WTC11 (cell line): ENCODE results near the gene MID2.
"Not testable (repeated sequence)": the region's sequence is repeated elsewhere in the genome, so short reads cannot be mapped to it uniquely, and the experiment has no call there.

Experiments
- CBFB ChIP-seq: sonication (generic); formaldehyde crosslinking; IDR thresholded peaks from 2 replicates; pipeline ENCODE4 v1.8.1; 2022; ENCODE audit warnings: mild to moderate bottlenecking, low read depth, missing genetic modification reagents
- CREM ChIP-seq: sonication (generic); formaldehyde crosslinking; IDR thresholded peaks from 2 replicates; pipeline ENCODE4 v1.8.1; 2022; ENCODE audit warnings: mild to moderate bottlenecking, missing genetic modification reagents, moderate library complexity
- FOXP1 ChIP-seq: sonication (generic); formaldehyde crosslinking; IDR thresholded peaks from 2 replicates; pipeline ENCODE4 v1.8.0; 2022; ENCODE audit warnings: missing genetic modification reagents, mild to moderate bottlenecking, moderate library complexity, borderline replicate concordance
- KAT7 ChIP-seq: sonication (generic); formaldehyde crosslinking; IDR thresholded peaks from 2 replicates; pipeline ENCODE4 v1.8.1; 2023; ENCODE audit warnings: missing genetic modification reagents, mild to moderate bottlenecking, borderline replicate concordance
- NFE2L1 ChIP-seq: sonication (generic); formaldehyde crosslinking; IDR thresholded peaks from 2 replicates; pipeline ENCODE4 v1.8.1; 2023; ENCODE audit warnings: missing genetic modification reagents
- NR2C2 ChIP-seq: sonication (generic); formaldehyde crosslinking; IDR thresholded peaks from 2 replicates; pipeline ENCODE4 v1.8.0; 2022; ENCODE audit warnings: mild to moderate bottlenecking, missing genetic modification reagents
- SP1 ChIP-seq: sonication (generic); formaldehyde crosslinking; conservative IDR thresholded peaks from 2 replicates; pipeline ENCODE4 v1.8.1; 2022; ENCODE audit warnings: missing genetic modification reagents
- TEAD4 ChIP-seq: sonication (generic); formaldehyde crosslinking; IDR thresholded peaks from 2 replicates; pipeline ENCODE4 v1.8.0; 2022; ENCODE audit warnings: mild to moderate bottlenecking, missing genetic modification reagents
- ZBTB21 ChIP-seq: sonication (generic); formaldehyde crosslinking; IDR thresholded peaks from 2 replicates; pipeline ENCODE4 v1.8.1; 2023; ENCODE audit warnings: mild to moderate bottlenecking, missing genetic modification reagents, borderline replicate concordance
- TF ChIP-seq, protein P1 (sequence below): fragments of 200-600 bp; IDR thresholded peaks from 2 replicates; pipeline ENCODE4 v1.8.0; 2022; ENCODE audit warnings: antibody characterized with exemption
- TF ChIP-seq, protein P2 (sequence below): sonication (generic); formaldehyde crosslinking; IDR thresholded peaks from 2 replicates; pipeline ENCODE4 v1.8.0; 2022; ENCODE audit warnings: mild to moderate bottlenecking, missing genetic modification reagents

DNA sequence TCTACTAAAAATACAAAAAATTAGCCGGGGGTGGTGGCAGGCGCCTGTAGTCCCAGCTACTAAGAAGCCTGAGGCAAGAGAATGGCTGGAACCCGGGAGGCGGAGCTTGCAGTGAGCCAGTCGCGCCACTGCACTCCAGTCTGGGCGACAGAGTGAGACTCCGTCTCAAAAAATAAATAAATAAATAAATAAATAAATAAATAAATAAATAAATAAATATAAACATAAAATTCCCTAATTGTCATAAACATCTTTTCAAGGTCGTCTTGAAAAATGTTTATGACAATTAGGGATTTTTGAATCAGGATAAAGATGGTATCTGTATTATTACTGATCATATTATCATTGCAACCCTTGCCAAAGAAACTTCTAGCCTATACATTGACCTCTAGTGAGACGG lies 15.6 kb upstream of the MID2 start:
- TF ChIP-seq, protein P1, sequence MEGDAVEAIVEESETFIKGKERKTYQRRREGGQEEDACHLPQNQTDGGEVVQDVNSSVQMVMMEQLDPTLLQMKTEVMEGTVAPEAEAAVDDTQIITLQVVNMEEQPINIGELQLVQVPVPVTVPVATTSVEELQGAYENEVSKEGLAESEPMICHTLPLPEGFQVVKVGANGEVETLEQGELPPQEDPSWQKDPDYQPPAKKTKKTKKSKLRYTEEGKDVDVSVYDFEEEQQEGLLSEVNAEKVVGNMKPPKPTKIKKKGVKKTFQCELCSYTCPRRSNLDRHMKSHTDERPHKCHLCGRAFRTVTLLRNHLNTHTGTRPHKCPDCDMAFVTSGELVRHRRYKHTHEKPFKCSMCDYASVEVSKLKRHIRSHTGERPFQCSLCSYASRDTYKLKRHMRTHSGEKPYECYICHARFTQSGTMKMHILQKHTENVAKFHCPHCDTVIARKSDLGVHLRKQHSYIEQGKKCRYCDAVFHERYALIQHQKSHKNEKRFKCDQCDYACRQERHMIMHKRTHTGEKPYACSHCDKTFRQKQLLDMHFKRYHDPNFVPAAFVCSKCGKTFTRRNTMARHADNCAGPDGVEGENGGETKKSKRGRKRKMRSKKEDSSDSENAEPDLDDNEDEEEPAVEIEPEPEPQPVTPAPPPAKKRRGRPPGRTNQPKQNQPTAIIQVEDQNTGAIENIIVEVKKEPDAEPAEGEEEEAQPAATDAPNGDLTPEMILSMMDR = not testable (repeated sequence)
- TF ChIP-seq NR2C2; KAT7; NFE2L1; SP1 (CRISPR knock-in tag); ZBTB21; CREM (CRISPR knock-in tag); TEAD4 (CRISPR knock-in tag); CBFB (CRISPR knock-in tag); FOXP1: not testable (repeated sequence)
- TF ChIP-seq, protein P2, sequence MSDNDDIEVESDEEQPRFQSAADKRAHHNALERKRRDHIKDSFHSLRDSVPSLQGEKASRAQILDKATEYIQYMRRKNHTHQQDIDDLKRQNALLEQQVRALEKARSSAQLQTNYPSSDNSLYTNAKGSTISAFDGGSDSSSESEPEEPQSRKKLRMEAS (CRISPR knock-in tag) = not testable (repeated sequence)
